ENCODE measurements around the gene HOXA1.

The HOXA1 gene

GRCh38 chr7:27099453-27100370 lies 3.9 kb upstream of the HOXA1 start:
- H3K27ac ChIP-seq (ENCODE audit: low read length): no peak overlapping the region
- no peak overlapping the region for H3K9ac ChIP-seq (ENCODE audit: low read depth, low read length)
- no peaks in the 10 kb centered on the region for H3K36me3 ChIP-seq (ENCODE audit: insufficient read depth, low read depth, low read length)
- H3K9me3 ChIP-seq (ENCODE audit: insufficient read depth, low read depth, low read length): peaks cover 4% of the 10 kb centered on the region; the same call in 1 of the 2 replicates
- H3K4me1 ChIP-seq (ENCODE audit: insufficient read depth, low read length): peaks cover 15% of the 10 kb centered on the region
- H3K27me3 ChIP-seq (ENCODE audit: insufficient read depth, low read length): peaks cover 100% of the 10 kb centered on the region
- no peak overlapping the region for H3K4me3 ChIP-seq (ENCODE audit: low read length)

DNA sequence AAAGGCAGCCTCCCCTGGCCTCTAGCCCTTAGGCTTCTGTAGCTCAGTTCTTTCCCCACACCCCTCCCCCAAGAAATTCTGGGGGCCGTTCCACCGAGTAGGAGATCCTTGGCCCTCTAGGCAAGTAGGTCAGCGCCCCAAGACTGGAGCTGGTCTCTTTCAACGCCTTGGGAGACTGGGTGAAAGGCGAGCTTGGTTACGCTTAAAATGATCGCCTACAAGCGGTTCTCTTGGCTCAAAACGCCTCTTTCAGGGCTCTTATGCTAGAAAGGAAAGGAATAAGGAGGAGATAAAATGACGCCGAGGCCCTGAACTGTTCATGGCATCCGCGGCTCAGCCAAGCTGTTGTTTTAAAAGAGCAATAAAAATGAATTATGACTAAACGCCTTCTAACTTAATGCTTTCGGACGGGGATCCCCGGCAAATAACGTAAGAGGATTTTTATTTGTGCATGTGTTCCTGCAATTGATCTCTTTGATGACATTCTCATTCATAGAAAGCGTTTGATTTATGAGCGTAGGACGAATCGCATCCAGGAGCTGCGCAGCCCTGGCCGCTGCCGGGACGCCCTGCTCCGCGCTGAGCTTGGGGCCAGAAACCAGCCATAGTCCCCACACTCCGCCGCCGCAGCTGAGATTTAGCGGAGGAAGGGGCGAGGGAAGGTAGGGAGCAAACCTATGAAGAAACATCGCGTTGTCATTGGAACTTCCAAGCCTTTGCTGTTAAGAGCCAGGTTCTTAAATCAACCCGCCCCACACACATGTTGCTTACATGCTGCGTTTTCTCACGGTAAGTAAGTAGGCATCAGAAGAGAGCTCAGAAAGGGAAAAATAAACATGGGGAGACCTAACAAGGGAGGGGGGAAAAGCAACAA lies 3.0 kb upstream of the HOXA1 start:
- Histone ChIP-seq H3K9ac (ENCODE audit: low read depth, low read length) (no peak overlapping the region), H3K36me3 (ENCODE audit: insufficient read depth, low read depth, low read length) (no peaks in the 10 kb centered on the region), H3K4me1 (ENCODE audit: insufficient read depth, low read length) (peaks cover 15% of the 10 kb centered on the region), H3K4me3 (ENCODE audit: low read length) (peak overlapping the region; percentile 31; the same call in 1 of the 2 replicates), H3K27ac (ENCODE audit: low read length) (no peak overlapping the region), H3K9me3 (ENCODE audit: insufficient read depth, low read depth, low read length) (peaks cover 8% of the 10 kb centered on the region; the same call in 1 of the 2 replicates), H3K27me3 (ENCODE audit: insufficient read depth, low read length) (peaks cover 100% of the 10 kb centered on the region)

DNA sequence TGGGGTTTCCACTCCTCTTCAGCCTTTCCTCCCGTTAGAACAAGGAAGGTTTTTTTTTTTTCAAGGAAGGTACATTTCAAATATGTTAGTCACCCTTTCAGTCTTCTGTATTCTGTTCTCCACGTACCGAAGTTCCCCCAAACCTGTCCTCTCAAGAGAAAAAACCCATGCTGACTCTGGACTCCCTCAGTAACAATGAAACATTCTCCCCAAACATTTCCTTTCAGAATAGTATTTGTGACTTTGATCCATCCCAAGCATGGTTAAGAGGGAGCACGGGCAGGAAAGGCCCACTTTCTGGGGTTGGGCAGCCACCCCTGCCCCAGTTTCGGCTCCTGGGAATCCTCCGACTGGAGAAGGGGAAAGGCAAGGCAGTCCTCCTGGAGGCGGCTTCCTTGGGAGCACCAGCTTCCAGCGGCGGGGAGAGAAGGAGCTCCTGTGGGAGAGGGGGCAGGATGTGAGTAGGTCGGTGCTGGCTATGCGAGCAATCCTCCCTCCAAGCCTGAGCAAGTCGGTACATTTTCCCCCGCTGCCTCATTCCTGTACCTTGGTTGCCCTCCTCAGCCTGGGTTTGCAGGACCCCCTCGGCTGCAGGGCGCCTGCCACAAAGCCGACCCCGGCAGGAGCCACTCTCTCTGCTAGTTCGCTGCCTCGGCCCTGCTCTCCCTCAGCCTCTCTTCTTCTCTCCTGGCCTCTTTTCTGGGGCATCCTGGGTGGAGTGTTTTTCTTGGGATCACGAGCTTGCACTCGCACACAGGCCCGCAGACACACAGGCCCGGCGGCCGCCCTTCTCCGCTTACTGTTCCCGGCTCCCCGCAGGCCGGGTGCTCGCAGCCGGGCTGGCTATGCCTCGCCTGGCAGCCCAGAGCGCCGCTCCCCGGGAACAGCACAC lies 2.1 kb upstream of the HOXA1 start:
- H3K27ac ChIP-seq (ENCODE audit: low read length): no peak overlapping the region

GRCh38 chr7:27096768-27097514 lies 1.1 kb upstream of the HOXA1 start:
- Histone ChIP-seq H3K4me1 (ENCODE audit: insufficient read depth, low read length) (peaks cover 23% of the 10 kb centered on the region), H3K27ac (ENCODE audit: low read length) (no peak overlapping the region), H3K27me3 (ENCODE audit: insufficient read depth, low read length) (peaks cover 100% of the 10 kb centered on the region), H3K36me3 (ENCODE audit: insufficient read depth, low read depth, low read length) (no peaks in the 10 kb centered on the region), H3K9ac (ENCODE audit: low read depth, low read length) (no peak overlapping the region), H3K9me3 (ENCODE audit: insufficient read depth, low read depth, low read length) (peaks cover 5% of the 10 kb centered on the region; the same call in 1 of the 2 replicates), H3K4me3 (ENCODE audit: low read length) (peak overlapping the region; percentile 60)

More for the DNA sequence above, 2.1 kb upstream of the HOXA1 start:
- Histone ChIP-seq H3K4me3 (ENCODE audit: low read length) (peak overlapping the region; percentile 60), H3K4me1 (ENCODE audit: insufficient read depth, low read length) (peaks cover 15% of the 10 kb centered on the region), H3K36me3 (ENCODE audit: insufficient read depth, low read depth, low read length) (no peaks in the 10 kb centered on the region), H3K27me3 (ENCODE audit: insufficient read depth, low read length) (peaks cover 100% of the 10 kb centered on the region), H3K9me3 (ENCODE audit: insufficient read depth, low read depth, low read length) (peaks cover 5% of the 10 kb centered on the region; the same call in 1 of the 2 replicates), H3K9ac (ENCODE audit: low read depth, low read length) (no peak overlapping the region)

DNA sequence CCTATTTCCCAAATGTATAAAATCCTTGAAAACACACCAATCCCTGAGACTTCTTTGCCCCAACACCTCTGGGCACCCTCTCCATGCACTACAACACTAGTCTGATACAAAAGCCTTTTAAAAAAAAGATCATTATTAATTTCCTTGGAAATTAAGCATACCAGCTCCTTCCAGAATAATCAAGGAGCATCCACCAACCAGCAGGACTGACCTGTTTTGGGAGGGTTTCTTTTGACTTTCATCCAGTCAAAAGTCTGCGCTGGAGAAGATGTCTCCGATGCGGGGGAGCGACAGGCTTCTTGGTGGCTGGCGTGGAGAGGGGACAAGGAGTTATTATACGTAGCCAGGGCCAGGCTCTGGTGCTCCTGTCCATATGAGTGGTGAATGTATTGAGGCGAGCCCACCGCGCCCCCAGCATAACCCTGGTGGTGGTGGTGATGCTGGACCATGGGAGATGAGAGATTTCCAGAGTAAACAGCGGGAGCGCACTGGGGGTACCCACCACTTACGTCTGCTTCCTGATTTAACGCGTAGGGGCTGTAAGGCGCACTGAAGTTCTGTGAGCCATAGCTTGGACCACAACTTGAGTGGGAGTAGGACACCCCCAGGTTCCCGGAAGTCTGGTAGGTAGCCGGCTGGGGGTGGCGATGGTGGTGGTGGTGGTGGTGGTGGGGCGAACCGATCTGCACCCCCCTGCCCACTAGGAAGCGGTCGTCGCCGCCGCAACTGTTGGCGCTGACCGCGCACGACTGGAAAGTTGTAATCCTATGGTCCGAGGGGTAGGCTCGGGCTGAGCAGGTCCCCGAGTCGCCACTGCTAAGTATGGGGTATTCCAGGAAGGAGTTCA lies 527 bp downstream of the HOXA1 start:
- Histone ChIP-seq H3K4me1 (ENCODE audit: insufficient read depth, low read length) (peaks cover 23% of the 10 kb centered on the region), H3K4me3 (ENCODE audit: low read length) (peak overlapping the region; percentile 60), H3K27me3 (ENCODE audit: insufficient read depth, low read length) (peaks cover 100% of the 10 kb centered on the region), H3K36me3 (ENCODE audit: insufficient read depth, low read depth, low read length) (no peaks in the 10 kb centered on the region), H3K9ac (ENCODE audit: low read depth, low read length) (no peak overlapping the region), H3K9me3 (ENCODE audit: insufficient read depth, low read depth, low read length) (peaks cover 5% of the 10 kb centered on the region; the same call in 1 of the 2 replicates), H3K27ac (ENCODE audit: low read length) (no peak overlapping the region)

- Histone ChIP-seq H3K27me3 (ENCODE audit: insufficient read depth, low read length) (peaks cover 100% of the 10 kb centered on the region), H3K4me1 (ENCODE audit: insufficient read depth, low read length) (peaks cover 23% of the 10 kb centered on the region), H3K9ac (ENCODE audit: low read depth, low read length) (no peak overlapping the region), H3K4me3 (ENCODE audit: low read length) (peak overlapping the region; percentile 25; the same call in 1 of the 2 replicates), H3K36me3 (ENCODE audit: insufficient read depth, low read depth, low read length) (no peaks in the 10 kb centered on the region), H3K27ac (ENCODE audit: low read length) (no peak overlapping the region), H3K9me3 (ENCODE audit: insufficient read depth, low read depth, low read length) (peaks cover 5% of the 10 kb centered on the region; the same call in 1 of the 2 replicates)
These were observed 1.3 kb downstream of the HOXA1 start for GRCh38 chr7:27094304-27095049.

DNA sequence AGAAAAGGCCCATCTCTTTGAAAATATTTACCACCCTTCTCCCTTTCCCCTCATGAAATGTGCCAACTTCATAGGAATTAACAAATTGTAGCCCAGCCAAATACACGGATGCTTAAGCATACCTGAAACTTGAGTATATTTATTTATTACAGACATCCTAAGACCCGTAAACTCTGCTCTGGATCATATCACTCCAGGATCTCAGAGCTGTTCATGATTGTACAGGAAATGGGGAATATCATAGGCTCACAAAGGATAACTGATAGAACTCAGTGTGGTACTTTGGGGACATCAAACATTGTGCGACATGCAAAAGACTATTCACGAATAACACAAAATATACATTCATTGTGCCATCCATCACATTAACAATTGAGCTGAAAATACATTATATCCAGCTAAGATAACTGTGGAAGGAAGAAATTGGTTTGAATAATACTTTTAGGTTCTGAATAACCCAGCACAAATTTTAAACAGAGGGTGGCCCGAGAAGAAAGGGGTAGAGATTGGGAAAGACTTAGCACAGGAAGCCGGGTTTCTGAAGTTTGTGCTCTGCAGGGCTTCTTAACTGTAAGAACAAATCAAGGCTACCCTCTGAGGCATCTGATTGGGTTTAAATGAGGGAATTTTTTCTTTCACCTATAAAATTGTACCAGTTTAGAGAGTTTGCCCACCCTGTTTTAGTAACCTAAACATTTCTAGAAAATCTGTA lies 2.5 kb downstream of the HOXA1 start:
- no peak overlapping the region for H3K27ac ChIP-seq (ENCODE audit: low read length)
- H3K36me3 ChIP-seq (ENCODE audit: insufficient read depth, low read depth, low read length): no peaks in the 10 kb centered on the region
- H3K4me1 ChIP-seq (ENCODE audit: insufficient read depth, low read length): peaks cover 23% of the 10 kb centered on the region
- H3K27me3 ChIP-seq (ENCODE audit: insufficient read depth, low read length): peaks cover 100% of the 10 kb centered on the region
- peaks cover 5% of the 10 kb centered on the region; the same call in 1 of the 2 replicates for H3K9me3 ChIP-seq (ENCODE audit: insufficient read depth, low read depth, low read length)
- no peak overlapping the region for H3K9ac ChIP-seq (ENCODE audit: low read depth, low read length)
- no peak overlapping the region for H3K4me3 ChIP-seq (ENCODE audit: low read length)

- Histone ChIP-seq H3K9me3 (ENCODE audit: insufficient read depth, low read depth, low read length) (peaks cover 5% of the 10 kb centered on the region; the same call in 1 of the 2 replicates), H3K4me3 (ENCODE audit: low read length) (no peak overlapping the region), H3K36me3 (ENCODE audit: insufficient read depth, low read depth, low read length) (no peaks in the 10 kb centered on the region), H3K27ac (ENCODE audit: low read length) (no peak overlapping the region), H3K27me3 (ENCODE audit: insufficient read depth, low read length) (peaks cover 100% of the 10 kb centered on the region), H3K4me1 (ENCODE audit: insufficient read depth, low read length) (peaks cover 23% of the 10 kb centered on the region), H3K9ac (ENCODE audit: low read depth, low read length) (no peak overlapping the region)
These were observed 3.0 kb downstream of the HOXA1 start for GRCh38 chr7:27092819-27093110.
